Keratinocyte (primary cell): Measurements from ENCODE around the gene FLVCR2. TPM values are rescaled to one million over a fixed set of nuclear protein-coding genes. Genes with fewer than 3 reads are reported as not detected.

Experiments
- DNase-seq: peaks from one replicate; pipeline ENCODE4 v3.0.0-alpha.2; 2011; ENCODE audit warnings: low read depth, missing footprints, low spot score
- FAIRE-seq: peaks from 2 replicates; lab custom pipeline; 2011; peaks lifted over from hg19 to GRCh38; lab: Jason Lieb, UNC
- H2AFZ ChIP-seq: 2 replicates; pipeline ENCODE4 v1.6.0; 2012; ENCODE audit warnings: low read length, control low read depth, inconsistent platforms; ENCODE audit not compliant: control insufficient read depth
- H3K27ac ChIP-seq: 2 replicates; pipeline ENCODE4 v1.5.1; 2011; ENCODE audit warnings: low read length; ENCODE audit not compliant: control insufficient read depth, insufficient read depth
- H3K27me3 ChIP-seq: 3 replicates; pipeline ENCODE4 v1.6.0; 2011; ENCODE audit warnings: low read length; ENCODE audit not compliant: control insufficient read depth, insufficient read depth; ENCODE audit errors: extremely low read depth
- H3K36me3 ChIP-seq, 2 experiments: 2 replicates in 1 of 2; 3 replicates in 1 of 2; pipeline ENCODE4 v1.5.1; 2011; ENCODE audit warnings: low read length in 2 of 2, mild to moderate bottlenecking in 1 of 2; ENCODE audit not compliant: control insufficient read depth in 2 of 2, insufficient read depth in 2 of 2; ENCODE audit errors: extremely low read depth in 1 of 2
- H3K4me1 ChIP-seq: 3 replicates; pipeline ENCODE4 v1.5.1; 2011; ENCODE audit warnings: low read length; ENCODE audit not compliant: control insufficient read depth, insufficient read depth; ENCODE audit errors: extremely low read depth
- H3K4me2 ChIP-seq: 3 replicates; pipeline ENCODE4 v1.6.0; 2011; ENCODE audit warnings: low read depth, low read length; ENCODE audit not compliant: control insufficient read depth, insufficient read depth; ENCODE audit errors: extremely low read depth
- H3K4me3 ChIP-seq, 3 experiments: fragments of 200-600 bp in 1 of 3; sonication (generic) in 1 of 3; 2 replicates in 2 of 3; 3 replicates in 1 of 3; pipeline ENCODE4 v1.5.1; 2011 to 2016; ENCODE audit warnings: low read length in 3 of 3, mild to moderate bottlenecking in 3 of 3, control low read depth in 2 of 3, inconsistent platforms in 1 of 3, low read depth in 1 of 3, mixed read lengths in 1 of 3, mixed run types in 1 of 3, moderate library complexity in 1 of 3; ENCODE audit not compliant: control insufficient read depth in 2 of 3, insufficient read depth in 2 of 3; ENCODE audit errors: extremely low read depth in 1 of 3
- H3K79me2 ChIP-seq: 2 replicates; pipeline ENCODE4 v1.6.0; 2012; ENCODE audit warnings: low read length; ENCODE audit not compliant: control insufficient read depth, insufficient read depth
- H3K9ac ChIP-seq: 3 replicates; pipeline ENCODE4 v1.6.0; 2011; ENCODE audit warnings: low read length; ENCODE audit not compliant: control insufficient read depth, insufficient read depth; ENCODE audit errors: extremely low read depth
- H3K9me1 ChIP-seq: 3 replicates; pipeline ENCODE4 v1.6.0; 2011; ENCODE audit warnings: low read length; ENCODE audit not compliant: control insufficient read depth, insufficient read depth; ENCODE audit errors: extremely low read depth
- H3K9me3 ChIP-seq: 2 replicates; pipeline ENCODE4 v1.5.1; 2012; ENCODE audit warnings: low read depth, low read length; ENCODE audit not compliant: control insufficient read depth
- H4K20me1 ChIP-seq: 3 replicates; pipeline ENCODE4 v1.6.0; 2011; ENCODE audit warnings: low read length; ENCODE audit not compliant: control insufficient read depth, insufficient read depth; ENCODE audit errors: extremely low read depth
- CTCF ChIP-seq, 3 experiments: IDR thresholded peaks in 1 of 3; conservative IDR thresholded peaks in 1 of 3; optimal IDR thresholded peaks in 1 of 3; 2 replicates in 2 of 3; 3 replicates in 1 of 3; pipeline versions ENCODE3 to v1.5.1; 2011; ENCODE audit warnings: low read length in 3 of 3, mild to moderate bottlenecking in 3 of 3, moderate library complexity in 2 of 3, control low read depth in 1 of 3, inconsistent platforms in 1 of 3; ENCODE audit not compliant: insufficient read depth in 2 of 3; ENCODE audit errors: extremely low read depth in 1 of 3
- EZH2 ChIP-seq: IDR thresholded peaks from one replicate; pipeline ENCODE4 v1.6.1; 2012; ENCODE audit warnings: inconsistent platforms, mild to moderate bottlenecking, low read length, moderate library complexity
- dilution Hi-C: fragments of 300-500 bp; cut with MboI; formaldehyde crosslinking; loops from one replicate; pipeline ENCODE4 v1.7.0; 2020; ENCODE audit warnings: low sequenced_read_pairs; ENCODE audit not compliant: extremely low pct_ligation_motif_present
- polyA plus RNA-seq, 5 experiments: library from polyadenylated mRNA; depleted of rRNA in 3 of 5; stranded (reverse) in 3 of 5; stranded (forward) in 1 of 5; unstranded in 1 of 5; fragments of >200 nt; gene quantifications; 1 replicate in 1 of 5; 2 replicates in 3 of 5; 3 replicates in 1 of 5; pipeline versions ENCODE4 v1.2.1 to v1.2.3, GENCODE V29; 2011 to 2012; ENCODE audit warnings: missing spikeins in 2 of 5, low read depth in 1 of 5, low replicate concordance in 1 of 5

Gene FLVCR2
- polyA plus RNA-seq, 1 donor (not counting 4 experiments of a cell fraction or from before 2014, with no cell fraction given): 0.45 TPM

- no peak overlapping the region for H3K27ac ChIP-seq
- FAIRE-seq: no peak
- dilution Hi-C loops: no loop called here
These were observed 33.7 kb downstream of the FLVCR2 start for GRCh38 chr14:75612157-75612556.

GRCh38 chr14:75614179-75614578, 35.8 kb downstream of the FLVCR2 start:
- H3K4me3 ChIP-seq: no peak overlapping the region
- no peaks in the 10 kb centered on the region for H3K9me3 ChIP-seq
- DNase-seq: no peak
- no peaks in the 10 kb centered on the region for H3K36me3 ChIP-seq
- H3K9me1 ChIP-seq: no peaks in the 10 kb centered on the region
- H4K20me1 ChIP-seq: no peaks in the 10 kb centered on the region
- no peak for FAIRE-seq
- H2AFZ ChIP-seq: no peak overlapping the region
- TF ChIP-seq EZH2: no peak
- TF ChIP-seq CTCF (optimal IDR thresholded peaks at IDR 0.05 in 1 of 3, IDR thresholded peaks at IDR 0.05 in 1 of 3, conservative IDR thresholded peaks at IDR 0.05 in 1 of 3; ENCODE audit: extremely low read depth in 1 of 3, insufficient read depth in 2 of 3, low read length in 3 of 3): no peak
- no peak overlapping the region for H3K4me2 ChIP-seq
- H3K79me2 ChIP-seq: no peaks in the 10 kb centered on the region
- no peak overlapping the region for H3K27ac ChIP-seq
- dilution Hi-C loops: no loop called here
- H3K27me3 ChIP-seq: peaks cover 8% of the 10 kb centered on the region
- H3K9ac ChIP-seq: no peak overlapping the region
- H3K4me1 ChIP-seq: no peaks in the 10 kb centered on the region

More at GRCh38 chr14:75612157-75612556, 33.7 kb downstream of the FLVCR2 start:
- Histone ChIP-seq H3K9me3 (no peaks in the 10 kb centered on the region), H4K20me1 (no peaks in the 10 kb centered on the region), H3K4me1 (no peaks in the 10 kb centered on the region), H2AFZ (no peak overlapping the region), H3K4me3 (no peak overlapping the region), H3K9me1 (no peaks in the 10 kb centered on the region), H3K9ac (no peak overlapping the region), H3K36me3 (no peaks in the 10 kb centered on the region), H3K4me2 (no peak overlapping the region), H3K79me2 (no peaks in the 10 kb centered on the region), H3K27me3 (peaks cover 8% of the 10 kb centered on the region)
- DNase-seq: no peak
- TF ChIP-seq CTCF (optimal IDR thresholded peaks at IDR 0.05 in 1 of 3, IDR thresholded peaks at IDR 0.05 in 1 of 3, conservative IDR thresholded peaks at IDR 0.05 in 1 of 3; ENCODE audit: extremely low read depth in 1 of 3, insufficient read depth in 2 of 3, low read length in 3 of 3) (no peak), EZH2 (no peak)
